Pancreas (tissue), 10 donors: ENCODE results near the gene NAP1L4. TPM values are rescaled to one million over a fixed set of nuclear protein-coding genes. Genes with fewer than 3 reads are reported as not detected.

ENCODE experiments used
- ATAC-seq, 4 donors: fragments of 200-7000 bp; cut with Tn5 transposase; one replicate each; pipeline versions ENCODE4 v1.8.0 to v1.9.1; 2020; ENCODE audit warnings: mild to moderate bottlenecking in 4 of 4, moderate library complexity in 4 of 4
- DNase-seq, 6 donors: peaks; one replicate each; pipeline ENCODE4 v3.0.0-alpha.2; 2020
- FAIRE-seq: peaks from 2 replicates; lab custom pipeline; 2012; peaks lifted over from hg19 to GRCh38; lab: Jason Lieb, UNC
- H3K27ac ChIP-seq, 4 donors: fragments of 200-600 bp; sonication (generic); 1 replicate in 3 of 4; 2 replicates in 1 of 4; pipeline versions ENCODE4 v1.5.0 to v1.8.0; 2020
- H3K27me3 ChIP-seq, 4 donors: fragments of 200-600 bp; one replicate each; pipeline ENCODE4 v1.8.0; 2021
- H3K36me3 ChIP-seq, 3 donors: fragments of 200-600 bp; sonication (generic) in 1 of 3; one replicate each; pipeline versions ENCODE4 v1.5.0 to v1.8.0; 2020 to 2021
- H3K4me1 ChIP-seq, 3 donors: fragments of 200-600 bp; one replicate each; pipeline ENCODE4 v1.8.0; 2021
- H3K4me3 ChIP-seq, 4 donors: fragments of 200-600 bp; sonication (generic) in 2 of 4; one replicate each; pipeline versions ENCODE4 v1.5.0 to v1.8.0; 2020 to 2021
- H3K9me3 ChIP-seq, 4 donors: fragments of 200-600 bp; one replicate each; pipeline ENCODE4 v1.8.0; 2021
- CTCF ChIP-seq, 4 donors: fragments of 200-600 bp; sonication (generic) in 3 of 4; IDR thresholded peaks; one replicate each; pipeline versions ENCODE4 v1.5.0 to v1.8.0; 2021; ENCODE audit warnings: antibody characterized with exemption in 4 of 4
- WGBS, 2 donors: extraction: QIAGEN DNeasy Blood & Tissue Kit; methylation state at CpG; one replicate each; pipeline ENCODE4 v1.1.7; 2013; 5-methylcytosine and 5-hydroxymethylcytosine counted together
- intact Hi-C, 3 donors: fragments of 100-400 bp; cut with DNase I; formaldehyde crosslinking; loops; one replicate each; pipeline versions ENCODE4 v1.11.1 to v1.14.2; 2022
- polyA plus RNA-seq, 2 donors: library from polyadenylated mRNA; stranded (reverse); fragments of 200-250 nt; gene quantifications; one replicate each; pipeline ENCODE4 v1.2.3, GENCODE V29; 2013
- total RNA-seq, 6 donors: library from RNA; stranded (reverse); fragmentation: NEBNext Ultra II Directional in 4 of 6; extraction: Animal tissue kit (Norgen Biotek cat#: 25700) in 4 of 6; gene quantifications; one replicate each; pipeline versions ENCODE4 v1.2.1 to v1.2.4, GENCODE V29; 2021 to 2023
- donor health status: healthy with polysubstance abuse.
- donor health status: DM: no; HTN: no; CAD: no; lungs with moderate emphysema.
- donor health status: DM: no; HTN: no; CAD: no.
- donor health status: control.
- donor health status: control.
- donor health status: Bipolar disorder and iron deficiency.
- donor health status: DM: yes; HTN: yes; CAD: no.
- donor health status: DM: no; HTN: no; CAD: no.
- donor health status: DM: no; HTN: no; CAD: no.
- donor health status: DM: yes; HTN: yes; CAD: no.

Gene NAP1L4
- total and polyA plus RNA-seq, 8 donors = 29.3 to 67.4 (median 41.0) TPM

GRCh38 chr11:2930704-2931419, 61.3 kb downstream of the NAP1L4 start:
- H3K27ac ChIP-seq = peak overlapping the region in 3 of 4 donors; percentile 55 to 70 (median 68)
- peak; percentile 87 to 96 (median 92) for DNase-seq
- H3K4me3 ChIP-seq = peak overlapping the region; percentile 8 to 71 (median 33)
- no peaks in the 10 kb centered on the region for H3K27me3 ChIP-seq
- no peaks in the 10 kb centered on the region for H3K36me3 ChIP-seq
- ATAC-seq = peak; percentile 76 to 88 (median 86)
- WGBS, 2 donors = 24 to 31% methylated on average over 18 to 21 of the region's 21 CpGs
- no peak for FAIRE-seq
- H3K4me1 ChIP-seq = peaks cover 0 to 9% (median 6%) of the 10 kb centered on the region in 3 donors
- peak; percentile 61 to 83 (median 76) for TF ChIP-seq CTCF (IDR thresholded peaks at IDR 0.05)
- H3K9me3 ChIP-seq = no peaks in the 10 kb centered on the region
- intact Hi-C loops = no loop called here

GRCh38 chr11:2929950-2930703, 62.0 kb downstream of the NAP1L4 start:
- WGBS, 2 donors = 5 to 6% methylated on average over 47 of the region's 47 CpGs
- ATAC-seq = peak; percentile 20 to 37 (median 32)
- no peak for FAIRE-seq
- intact Hi-C loops = no loop called here
- Histone ChIP-seq H3K36me3 (no peaks in the 10 kb centered on the region), H3K27me3 (no peaks in the 10 kb centered on the region), H3K9me3 (no peaks in the 10 kb centered on the region), H3K4me3 (peak overlapping the region; percentile 8 to 71 (median 33)), H3K4me1 (peaks cover 0 to 9% (median 6%) of the 10 kb centered on the region in 3 donors), H3K27ac (peak overlapping the region in 3 of 4 donors; percentile 55 to 70 (median 68))
- no peak for TF ChIP-seq CTCF (IDR thresholded peaks at IDR 0.05)
- peak; percentile 43 to 78 (median 64) for DNase-seq

- Histone ChIP-seq H3K9me3 (no peaks in the 10 kb centered on the region), H3K4me1 (peaks cover 0 to 9% (median 6%) of the 10 kb centered on the region in 3 donors), H3K27ac (peak overlapping the region in 2 of 4 donors; percentile 68 to 70), H3K27me3 (no peaks in the 10 kb centered on the region), H3K4me3 (peak overlapping the region in 3 of 4 donors; percentile 27 to 71 (median 53)), H3K36me3 (no peaks in the 10 kb centered on the region)
- TF ChIP-seq CTCF (IDR thresholded peaks at IDR 0.05) = no peak
- DNase-seq (peak in 5 of 6 donors; percentile 35 to 84 (median 74)), ATAC-seq (peak; percentile 40 to 67 (median 56)), FAIRE-seq (no peak)
- 1 to 2% methylated on average over 34 to 48 of the region's 48 CpGs for WGBS, 2 donors
- intact Hi-C loops = no loop called here
Observed at GRCh38 chr11:2929531-2929949, 62.6 kb downstream of the NAP1L4 start.

- H3K36me3 ChIP-seq = no peaks in the 10 kb centered on the region
- H3K4me3 ChIP-seq = peak within 1 kb of the TSS; percentile 27 to 71 (median 52)
- H3K9me3 ChIP-seq = no peaks in the 10 kb centered on the region
- no peaks in the 10 kb centered on the region for H3K27me3 ChIP-seq
- ATAC-seq (peak; percentile 42 to 48 (median 46)), DNase-seq (peak in 5 of 6 donors; percentile 66 to 84 (median 81)), FAIRE-seq (no peak)
- intact Hi-C loops = no loop called here
- TF ChIP-seq CTCF (IDR thresholded peaks at IDR 0.05) = no peak
- peak within 1 kb of the TSS in 3 of 4 donors; percentile 45 to 70 (median 68) for H3K27ac ChIP-seq
- H3K4me1 ChIP-seq = peaks cover 0 to 9% (median 6%) of the 10 kb centered on the region in 3 donors
- 1 to 2% methylated on average over 74 to 109 of the region's 113 CpGs for WGBS, 2 donors
Observed at GRCh38 chr11:2928605-2929530, 63.3 kb downstream of the NAP1L4 start, which contains the start of gene PHLDA2. Gene PHLDA2 (minus strand): TSS chr11:2929420. CDS start chr11:2929364, 56 bp downstream.
